ENCODE results near the gene MBD5.

DNA sequence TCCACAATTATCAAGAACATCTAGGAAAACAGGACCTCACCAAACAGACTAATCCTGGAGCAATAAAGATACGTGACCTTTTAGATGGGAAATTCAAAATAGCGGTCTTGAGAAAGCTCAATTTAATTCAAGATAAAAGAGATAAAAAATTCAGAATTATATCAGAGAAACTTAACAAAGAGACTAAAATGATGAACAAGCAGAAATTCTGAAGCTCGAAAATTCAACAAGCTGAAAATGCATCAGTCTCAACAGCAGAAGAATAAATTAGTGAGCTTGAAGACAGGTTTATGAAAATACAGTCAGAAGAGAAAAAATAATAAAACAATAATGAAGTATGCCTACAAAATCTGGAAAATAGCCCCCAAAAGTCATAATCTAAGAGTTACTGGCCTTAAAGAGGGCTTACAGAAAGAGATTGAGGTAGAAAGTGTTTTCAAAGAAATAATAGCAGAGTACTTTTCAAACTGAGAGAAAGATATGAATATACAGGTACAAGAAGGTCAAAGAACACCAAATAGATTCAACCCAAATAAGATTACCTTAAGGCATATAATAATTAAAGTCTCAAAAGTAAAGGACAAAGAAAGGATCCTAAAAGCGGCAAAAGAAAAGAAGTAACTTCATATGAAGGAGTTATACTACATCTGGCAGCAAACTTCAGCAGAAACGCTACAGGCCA is 13.5 kb upstream of the MBD5 start:
- TF ChIP-seq, protein P1, sequence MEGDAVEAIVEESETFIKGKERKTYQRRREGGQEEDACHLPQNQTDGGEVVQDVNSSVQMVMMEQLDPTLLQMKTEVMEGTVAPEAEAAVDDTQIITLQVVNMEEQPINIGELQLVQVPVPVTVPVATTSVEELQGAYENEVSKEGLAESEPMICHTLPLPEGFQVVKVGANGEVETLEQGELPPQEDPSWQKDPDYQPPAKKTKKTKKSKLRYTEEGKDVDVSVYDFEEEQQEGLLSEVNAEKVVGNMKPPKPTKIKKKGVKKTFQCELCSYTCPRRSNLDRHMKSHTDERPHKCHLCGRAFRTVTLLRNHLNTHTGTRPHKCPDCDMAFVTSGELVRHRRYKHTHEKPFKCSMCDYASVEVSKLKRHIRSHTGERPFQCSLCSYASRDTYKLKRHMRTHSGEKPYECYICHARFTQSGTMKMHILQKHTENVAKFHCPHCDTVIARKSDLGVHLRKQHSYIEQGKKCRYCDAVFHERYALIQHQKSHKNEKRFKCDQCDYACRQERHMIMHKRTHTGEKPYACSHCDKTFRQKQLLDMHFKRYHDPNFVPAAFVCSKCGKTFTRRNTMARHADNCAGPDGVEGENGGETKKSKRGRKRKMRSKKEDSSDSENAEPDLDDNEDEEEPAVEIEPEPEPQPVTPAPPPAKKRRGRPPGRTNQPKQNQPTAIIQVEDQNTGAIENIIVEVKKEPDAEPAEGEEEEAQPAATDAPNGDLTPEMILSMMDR (conservative IDR thresholded peaks at IDR 0.05; ENCODE audit: low read length), result no peak
- no peak for TF ChIP-seq EZH2phosphoT487 (IDR thresholded peaks at IDR 0.05; ENCODE audit: borderline replicate concordance, low read depth, low read length)
